Stimulated activated CD8-positive, alpha-beta memory T cell treated with anti-CD3 and anti-CD28 coated beads, Interleukin-4, amount 100 ng/mL, for 24 hours (primary cell): Measurements from ENCODE around the gene SOX8.
A peak's percentile ranks its signal among the peaks of the same experiment; 100 is the strongest.

ENCODE experiments used
- DNase-seq: peaks from one replicate; pipeline ENCODE4 v3.0.0-alpha.2; 2020; ENCODE audit warnings: low read depth

The SOX8 gene

GRCh38 chr16:988471-989353, 7.1 kb downstream of the SOX8 start:
- DNase-seq, result no peak

- DNase-seq, result no peak
These were observed 7.8 kb downstream of the SOX8 start for GRCh38 chr16:989354-989814.

- no peak for DNase-seq
These were observed 9.1 kb downstream of the SOX8 start for GRCh38 chr16:990516-991291.

- DNase-seq, result no peak
These were observed 9.8 kb downstream of the SOX8 start for GRCh38 chr16:991345-991744.

GRCh38 chr16:991773-992172, 10.2 kb downstream of the SOX8 start:
- DNase-seq, result no peak

GRCh38 chr16:993731-994130, 12.2 kb downstream of the SOX8 start:
- no peak for DNase-seq

GRCh38 chr16:995087-995486, 13.5 kb downstream of the SOX8 start:
- DNase-seq, result no peak

- DNase-seq, result no peak
These were observed 14.2 kb downstream of the SOX8 start for GRCh38 chr16:995783-996182.

- no peak for DNase-seq
These were observed 15.1 kb downstream of the SOX8 start for GRCh38 chr16:996681-997080.

- DNase-seq, result peak; percentile 43
These were observed 16.0 kb downstream of the SOX8 start for GRCh38 chr16:997440-998051.

GRCh38 chr16:998211-998610, 16.6 kb downstream of the SOX8 start:
- no peak for DNase-seq

- DNase-seq, result no peak
These were observed 17.0 kb downstream of the SOX8 start for GRCh38 chr16:998615-999014.

GRCh38 chr16:999677-1000076, 18.1 kb downstream of the SOX8 start:
- no peak for DNase-seq

- no peak for DNase-seq
These were observed 19.0 kb downstream of the SOX8 start for GRCh38 chr16:1000608-1001007.

- no peak for DNase-seq
These were observed 19.5 kb downstream of the SOX8 start for GRCh38 chr16:1001096-1001495.

GRCh38 chr16:1002399-1003166, 21.0 kb downstream of the SOX8 start:
- DNase-seq, result peak; percentile 74

GRCh38 chr16:1003391-1004347, 22.1 kb downstream of the SOX8 start:
- no peak for DNase-seq

GRCh38 chr16:1005286-1005685, 23.7 kb downstream of the SOX8 start:
- DNase-seq, result no peak

- DNase-seq, result no peak
These were observed 25.2 kb downstream of the SOX8 start for GRCh38 chr16:1006781-1007180.

- DNase-seq, result no peak
These were observed 25.8 kb downstream of the SOX8 start for GRCh38 chr16:1007284-1007850.
